GM19395 (cell line): ENCODE results near the gene CIAO1.

ENCODE experiments used
- ATAC-seq: cut with Tn5 transposase; IDR thresholded peaks from one replicate; pipeline ENCODE4 v1.9.1; 2021; ENCODE audit warnings: mild to moderate bottlenecking, moderate library complexity; ENCODE audit not compliant: unreplicated experiment

Gene CIAO1

GRCh38 chr2:96320728-96321622 is 55.0 kb downstream of the CIAO1 start:
- ATAC-seq = peak; percentile 30
